NCI-H146 treated with DMSO at 0.1 percent for 48 hours (cell line): ENCODE measurements around the gene PLA2G4D.
A peak's percentile ranks its signal among the peaks of the same experiment; 100 is the strongest.

Experiments used
- DNase-seq: peaks from one replicate; lab custom pipeline; 2025; ENCODE audit not compliant: unreplicated experiment; lab: John Stamatoyannopoulos, UW

The PLA2G4D gene

GRCh38 chr15:42056934-42057798 lies 37.2 kb downstream of the PLA2G4D start:
- DNase-seq = peak; percentile 53

- DNase-seq = no peak
These were observed 40.4 kb downstream of the PLA2G4D start for GRCh38 chr15:42053914-42054313.

- no peak for DNase-seq
These were observed 41.4 kb downstream of the PLA2G4D start for GRCh38 chr15:42053010-42053409.

- DNase-seq = no peak
These were observed 43.7 kb downstream of the PLA2G4D start for GRCh38 chr15:42050484-42051255.

GRCh38 chr15:42048821-42049200 lies 45.6 kb downstream of the PLA2G4D start:
- no peak for DNase-seq

GRCh38 chr15:42048080-42048820 lies 46.1 kb downstream of the PLA2G4D start:
- DNase-seq = no peak

GRCh38 chr15:42046597-42046996 lies 47.8 kb downstream of the PLA2G4D start:
- no peak for DNase-seq

GRCh38 chr15:42045211-42045615 lies 49.1 kb downstream of the PLA2G4D start:
- DNase-seq = no peak

GRCh38 chr15:42042602-42043400 lies 51.6 kb downstream of the PLA2G4D start:
- no peak for DNase-seq

- no peak for DNase-seq
These were observed 56.0 kb downstream of the PLA2G4D start for GRCh38 chr15:42038401-42038800.

- no peak for DNase-seq
These were observed 56.7 kb downstream of the PLA2G4D start for GRCh38 chr15:42037656-42038055.

- no peak for DNase-seq
These were observed 57.4 kb downstream of the PLA2G4D start for GRCh38 chr15:42036966-42037365.

- DNase-seq = no peak
These were observed 58.1 kb downstream of the PLA2G4D start for GRCh38 chr15:42036112-42036905.

- DNase-seq = no peak
These were observed 59.0 kb downstream of the PLA2G4D start for GRCh38 chr15:42035435-42035761.

GRCh38 chr15:42034628-42035434 lies 59.5 kb downstream of the PLA2G4D start:
- no peak for DNase-seq

GRCh38 chr15:42033214-42033873 lies 61.0 kb downstream of the PLA2G4D start:
- DNase-seq = no peak

- no peak for DNase-seq
These were observed 61.8 kb downstream of the PLA2G4D start for GRCh38 chr15:42032376-42033213.
